ENCODE results near the gene MOV10L1.
"Not testable (repeated sequence)": the region's sequence is repeated elsewhere in the genome, so short reads cannot be mapped to it uniquely, and the experiment has no call there.

Gene MOV10L1

DNA sequence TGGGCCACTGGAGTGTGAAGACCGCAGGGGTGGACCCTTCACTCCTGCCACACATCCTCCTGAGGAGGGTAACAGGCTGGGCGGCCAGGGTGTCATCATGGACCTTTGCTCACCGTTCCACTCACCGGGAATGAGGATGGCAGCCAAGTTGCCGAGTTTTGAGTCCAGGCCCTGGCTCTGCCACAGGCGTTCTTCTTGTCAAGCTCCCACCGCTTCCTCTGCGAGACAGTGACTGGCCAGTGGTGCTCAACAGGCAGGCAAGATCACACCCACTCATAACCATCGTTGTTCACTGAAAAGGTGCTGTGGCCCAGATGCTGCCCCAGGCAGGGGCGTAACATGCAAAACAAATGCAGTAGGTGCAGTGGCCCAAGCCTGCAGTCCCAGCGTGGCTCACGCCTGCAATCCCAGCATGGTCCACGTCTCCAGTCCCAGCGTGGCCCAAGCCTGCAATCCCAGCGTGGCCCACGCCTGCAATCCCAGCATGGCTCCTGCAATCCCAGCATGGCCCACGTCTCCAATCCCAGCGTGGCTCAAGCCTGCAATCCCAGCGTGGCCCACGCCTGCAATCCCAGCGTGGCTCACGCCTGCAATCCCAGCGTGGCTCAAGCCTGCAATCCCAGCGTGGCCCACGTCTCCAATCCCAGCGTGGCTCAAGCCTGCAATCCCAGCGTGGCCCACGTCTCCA, 75.8 kb downstream of the MOV10L1 start:
- DNase-seq: no peak

DNA sequence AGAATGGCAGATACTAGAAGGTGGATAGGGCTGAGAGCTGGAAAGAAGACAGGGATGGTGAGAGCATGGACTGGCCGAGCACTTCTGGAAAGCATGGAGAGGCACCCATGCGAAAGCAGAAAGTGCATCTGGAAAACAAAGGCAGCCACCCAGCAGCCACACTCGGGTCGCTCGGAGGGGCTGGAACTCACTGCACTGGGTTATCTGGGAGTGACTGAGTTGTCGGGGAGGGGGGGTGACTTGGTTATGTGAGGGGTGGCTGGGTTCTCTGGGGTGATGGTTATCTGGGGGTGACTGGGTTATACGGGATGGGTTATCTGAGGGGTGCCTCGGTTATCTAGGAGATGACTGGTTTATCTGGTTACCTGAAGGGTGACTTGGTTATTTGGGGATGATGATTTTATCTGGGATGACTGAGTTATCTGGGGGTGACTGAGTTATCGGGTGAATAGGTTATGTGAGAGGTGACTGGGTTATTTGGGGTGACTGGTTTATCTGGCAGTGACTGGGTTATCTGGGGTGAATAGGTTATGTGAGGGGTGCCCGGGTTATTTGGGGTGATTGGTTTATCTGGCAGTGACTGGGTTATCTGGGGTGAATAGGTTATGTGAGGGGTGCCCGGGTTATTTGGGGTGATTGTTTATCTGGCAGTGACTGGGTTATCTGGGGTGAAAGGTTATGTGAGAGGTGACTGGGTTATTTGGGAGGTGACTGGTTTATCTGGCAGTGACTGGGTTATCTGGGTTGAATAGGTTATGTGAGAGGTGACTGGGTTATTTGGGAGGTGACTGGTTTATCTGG, 78.1 kb downstream of the MOV10L1 start:
- no peak for DNase-seq

DNA sequence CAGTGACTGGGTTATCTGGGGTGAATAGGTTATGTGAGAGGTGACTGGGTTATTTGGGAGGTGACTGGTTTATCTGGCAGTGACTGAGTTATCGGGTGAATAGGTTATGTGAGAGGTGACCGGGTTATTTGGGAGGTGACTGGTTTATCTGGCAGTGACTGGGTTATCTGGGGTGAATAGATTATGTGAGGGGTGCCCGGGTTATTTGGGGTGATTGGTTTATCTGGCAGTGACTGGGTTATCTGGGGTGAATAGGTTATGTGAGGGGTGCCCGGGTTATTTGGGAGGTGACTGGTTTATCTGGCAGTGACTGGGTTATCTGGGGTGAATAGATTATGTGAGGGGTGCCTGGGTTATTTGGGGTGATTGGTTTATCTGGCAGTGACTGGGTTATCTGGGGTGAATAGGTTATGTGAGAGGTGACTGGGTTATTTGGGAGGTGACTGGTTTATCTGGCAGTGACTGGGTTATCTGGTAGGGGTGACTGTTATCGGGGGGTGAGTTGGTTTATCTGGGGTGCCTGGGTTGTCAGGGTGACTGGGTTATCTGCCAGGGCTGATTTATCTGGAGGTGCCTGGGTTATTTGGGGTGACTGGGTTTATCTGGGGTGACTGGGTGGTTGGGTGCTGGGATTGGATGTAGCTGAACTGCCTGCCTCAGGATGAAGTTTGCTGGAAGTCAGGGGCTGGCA, 78.8 kb downstream of the MOV10L1 start:
- not testable (repeated sequence) for DNase-seq

DNA sequence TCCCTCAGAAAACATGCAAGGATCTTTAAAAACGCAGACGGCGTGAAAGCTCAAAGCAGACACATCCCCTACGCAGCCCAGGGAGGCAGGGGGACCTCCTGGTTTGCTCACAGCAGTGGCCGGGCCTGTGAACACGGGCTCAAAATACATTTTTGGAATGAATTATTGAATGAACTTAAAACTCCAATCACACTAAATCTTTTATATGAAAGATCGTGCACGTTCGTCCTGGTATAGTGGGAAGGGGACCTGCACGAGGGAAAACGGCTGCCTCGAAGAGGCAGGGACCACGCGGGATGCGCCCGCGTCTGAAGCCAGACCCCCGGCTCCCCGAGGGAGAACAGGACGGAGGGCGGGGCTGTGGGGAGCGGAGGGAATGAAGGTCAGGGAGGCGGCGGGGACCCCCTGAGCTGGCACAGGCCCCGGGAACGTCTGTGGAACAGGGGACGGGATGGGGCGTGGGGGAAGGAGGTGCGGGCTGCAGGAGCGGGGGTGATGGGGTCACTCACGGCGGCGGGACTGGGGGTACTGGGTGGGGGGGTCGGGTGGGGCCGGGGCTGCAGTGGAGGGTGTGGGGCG, 79.5 kb downstream of the MOV10L1 start:
- DNase-seq: no peak

DNA sequence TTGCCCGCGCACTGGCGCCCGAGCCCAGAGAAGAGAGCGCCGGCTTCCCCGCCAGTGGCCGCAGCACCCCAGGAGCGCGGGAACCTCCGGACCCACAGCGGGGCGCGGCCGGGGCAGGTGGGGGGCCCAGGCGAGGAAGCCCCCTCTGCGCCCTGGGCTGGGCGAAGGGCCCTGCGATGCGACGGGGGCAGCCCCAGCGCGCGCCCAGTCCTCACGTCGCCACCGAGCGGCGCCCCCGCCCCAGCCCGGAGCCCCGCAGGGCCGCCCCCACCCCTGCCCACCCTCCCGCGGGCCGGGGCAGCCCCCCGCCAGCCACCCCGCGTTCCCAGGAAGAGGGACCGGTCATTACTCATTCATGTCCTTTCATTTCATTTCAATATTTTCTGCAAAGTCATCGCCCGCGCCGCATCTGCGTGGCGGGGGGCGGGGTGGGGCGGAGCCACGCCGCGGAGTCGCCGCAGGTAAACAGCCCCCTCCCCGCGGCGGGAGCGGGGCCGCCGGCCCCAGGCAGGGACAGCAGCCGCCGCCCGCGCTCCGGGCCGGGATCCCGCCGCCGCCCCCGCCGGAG, 80.1 kb downstream of the MOV10L1 start:
- peak; percentile 12 for DNase-seq

DNA sequence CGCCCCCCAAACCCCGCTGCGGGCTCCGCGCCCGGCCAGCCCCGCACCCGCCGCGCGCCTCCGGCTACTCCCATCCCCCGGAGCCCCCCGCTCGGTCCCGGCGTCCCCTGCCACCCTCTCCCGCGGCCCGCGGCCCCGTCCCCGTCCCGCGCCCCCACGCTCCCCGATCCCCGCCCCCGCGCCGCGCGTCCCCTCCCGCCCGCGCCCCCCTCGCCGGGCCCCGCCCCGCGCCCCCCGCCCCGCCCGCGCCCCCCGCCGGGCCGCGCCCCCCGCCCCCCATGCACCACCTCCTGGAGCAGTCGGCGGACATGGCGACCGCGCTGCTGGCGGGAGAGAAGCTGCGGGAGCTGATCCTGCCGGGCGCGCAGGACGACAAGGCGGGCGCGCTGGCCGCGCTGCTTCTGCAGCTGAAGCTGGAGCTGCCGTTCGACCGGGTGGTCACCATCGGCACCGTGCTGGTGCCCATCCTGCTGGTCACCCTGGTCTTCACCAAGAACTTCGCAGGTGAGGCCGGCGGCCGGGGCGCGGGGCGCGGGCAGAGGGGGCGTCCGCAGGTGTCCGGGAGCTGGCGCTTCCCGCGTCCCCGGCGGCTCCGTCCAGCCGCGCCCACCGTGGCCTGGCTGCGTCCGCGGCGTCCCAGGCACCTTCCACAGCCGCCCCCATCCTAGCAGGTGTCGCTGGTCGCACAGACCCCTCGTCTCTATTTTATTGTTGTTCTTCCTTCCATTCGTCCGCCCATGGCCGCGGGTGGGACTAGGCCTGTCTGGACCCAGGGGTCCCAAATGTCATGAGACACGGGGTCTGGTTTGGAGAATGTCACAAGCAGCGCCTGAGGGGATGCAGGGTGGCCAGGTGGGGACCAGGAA, 80.9 kb downstream of the MOV10L1 start, which contains the start of gene PANX2:
Gene PANX2 (plus strand): TSS at position 279 of the 866 bp plus-strand sequence. CDS start 0 bp downstream, at position 279.
- peak; percentile 14 for DNase-seq

DNA sequence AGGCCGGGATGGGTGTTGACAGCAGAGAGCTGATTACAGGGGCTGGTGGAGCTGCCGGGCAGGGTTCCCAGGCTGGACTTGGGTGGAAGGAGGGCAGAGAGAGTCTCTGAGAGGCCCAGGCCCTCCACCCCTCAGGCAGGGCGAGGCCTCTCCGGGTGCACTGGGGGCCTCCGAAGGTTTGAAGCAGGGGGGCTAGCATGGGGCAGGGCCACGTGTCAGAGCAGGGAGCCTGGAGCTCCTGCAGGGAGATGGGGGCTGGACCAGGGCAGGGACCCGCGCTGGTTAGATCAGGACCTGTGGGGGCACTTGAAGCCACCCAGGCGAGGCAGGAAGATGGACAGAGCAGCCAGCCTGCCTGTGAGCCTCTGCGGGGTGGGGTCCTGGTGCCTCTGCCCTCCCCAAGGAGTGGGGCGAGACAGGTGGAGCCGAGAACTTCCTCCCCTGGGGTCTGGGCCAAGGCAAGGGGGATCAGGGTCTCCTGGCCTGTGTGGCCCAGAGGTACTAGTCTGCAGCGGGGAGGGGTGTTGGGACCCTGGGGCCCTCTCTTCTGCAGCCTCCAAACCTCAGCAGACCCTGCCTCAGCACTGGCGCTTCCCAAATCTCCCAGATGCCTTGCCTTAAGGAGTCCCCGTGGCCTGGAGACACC, 81.6 kb downstream of the MOV10L1 start:
- no peak for DNase-seq

DNA sequence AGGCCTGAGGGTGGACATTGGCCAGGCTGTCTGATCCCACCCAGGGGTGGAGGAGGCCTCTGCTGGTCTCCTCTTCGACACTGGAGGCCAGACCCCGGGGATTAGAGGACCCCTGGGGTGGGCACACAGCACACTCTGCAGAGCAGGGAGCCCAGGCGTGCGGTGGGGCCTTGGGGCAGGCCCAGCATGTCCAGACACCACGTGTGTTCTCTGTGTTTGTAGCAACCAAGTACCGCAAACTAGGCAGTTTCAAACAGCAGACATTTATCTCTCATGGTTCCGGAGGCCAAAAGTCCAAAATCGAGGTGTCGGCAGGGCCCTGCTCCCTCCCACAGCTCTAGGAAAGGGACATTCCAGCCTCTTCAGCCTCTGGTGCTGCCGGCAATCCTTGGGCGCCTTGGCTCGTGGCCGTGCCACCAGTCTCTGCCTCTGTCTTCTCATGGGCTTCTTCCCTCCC, 82.2 kb downstream of the MOV10L1 start:
- DNase-seq: no peak

DNA sequence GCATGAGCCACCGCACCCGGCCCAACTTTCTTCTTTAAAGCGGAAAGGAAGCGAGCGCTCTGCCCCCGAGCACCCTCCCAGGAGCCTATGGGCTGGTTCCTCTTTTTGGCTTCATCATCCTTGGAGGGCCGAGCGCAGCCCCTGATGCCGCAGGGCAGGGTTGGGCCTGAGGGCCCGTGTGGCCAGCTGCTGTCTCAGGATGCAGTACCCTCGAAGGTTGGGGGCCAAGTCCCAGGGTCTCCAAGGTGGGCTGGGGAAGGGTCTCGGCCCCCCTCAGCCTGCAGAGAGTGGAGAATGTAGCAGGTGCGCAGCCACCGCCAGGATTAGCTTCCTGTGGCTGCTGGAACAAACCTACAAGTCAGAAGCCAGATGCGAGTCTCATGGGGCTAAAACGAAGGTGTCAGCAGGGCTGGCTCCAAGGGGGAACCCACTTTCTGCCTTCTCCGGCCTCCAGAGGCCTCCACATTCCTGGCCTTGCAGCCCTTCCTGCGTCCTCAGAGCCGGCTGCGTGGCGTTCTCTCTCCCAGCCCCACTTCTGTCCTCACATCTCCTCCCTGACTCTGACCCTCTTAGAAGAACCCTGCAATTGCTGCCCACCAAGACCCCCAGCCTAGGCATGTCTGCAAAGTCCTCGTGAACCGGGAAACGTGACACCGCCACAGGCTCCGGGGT, 83.6 kb downstream of the MOV10L1 start:
- DNase-seq: no peak

DNA sequence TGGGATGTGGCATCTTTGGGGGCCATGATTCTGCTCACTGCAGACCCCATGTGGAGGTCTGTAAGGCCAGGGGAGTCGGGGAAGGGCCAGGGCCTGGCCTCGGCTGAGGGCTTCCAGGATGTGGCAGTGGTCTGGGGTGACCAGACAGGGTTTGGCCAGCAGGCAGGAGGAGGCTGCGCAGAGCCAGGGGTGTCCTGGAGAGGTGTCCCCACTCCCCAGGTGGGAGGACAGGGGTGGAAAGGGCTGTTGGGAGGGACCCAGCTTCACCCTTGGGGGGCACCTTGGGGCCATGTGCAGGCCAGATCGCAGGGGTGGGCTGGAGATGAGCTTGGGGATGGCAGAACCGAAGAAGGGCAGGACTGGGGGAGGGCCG, 84.2 kb downstream of the MOV10L1 start:
- no peak for DNase-seq

DNA sequence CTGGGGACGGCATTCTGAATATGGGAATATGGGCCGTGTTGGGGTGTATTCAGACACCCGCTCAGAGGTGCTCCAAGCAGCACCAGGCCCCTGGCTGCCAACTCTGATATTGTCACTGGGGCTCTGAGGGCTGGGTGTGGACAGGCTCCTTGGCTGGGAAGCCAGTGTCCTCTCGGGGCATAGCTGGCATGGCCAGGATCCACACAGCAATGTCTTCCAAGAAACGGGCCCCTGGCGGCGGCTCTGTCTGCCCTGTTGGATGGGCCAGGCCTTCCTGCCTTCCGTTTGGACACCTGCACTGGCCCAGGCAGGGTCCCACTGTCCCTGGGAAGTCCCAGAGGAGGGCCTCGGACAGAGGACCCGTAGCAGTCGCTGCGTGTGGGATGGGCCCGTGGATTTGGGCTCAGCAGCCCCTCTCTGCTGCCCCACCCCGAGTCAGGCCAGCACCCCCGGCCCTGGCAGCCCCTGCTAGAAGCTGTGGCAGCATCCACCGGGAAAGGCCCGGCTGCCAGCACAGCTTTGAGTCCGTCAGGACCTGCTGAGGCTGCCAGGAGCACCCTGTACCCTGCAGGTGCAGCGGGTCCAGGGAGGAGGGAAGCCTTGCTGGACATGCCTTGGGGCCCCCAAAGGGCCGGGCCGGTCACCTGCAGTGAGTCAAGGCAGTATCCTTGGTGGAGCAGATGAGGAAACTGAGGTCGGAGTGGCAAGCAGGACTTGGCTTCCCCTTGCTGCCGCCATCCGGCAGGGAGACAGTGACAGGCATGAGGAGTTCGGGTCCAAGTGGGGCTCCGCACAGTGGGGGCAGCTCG, 84.8 kb downstream of the MOV10L1 start:
- DNase-seq: no peak

DNA sequence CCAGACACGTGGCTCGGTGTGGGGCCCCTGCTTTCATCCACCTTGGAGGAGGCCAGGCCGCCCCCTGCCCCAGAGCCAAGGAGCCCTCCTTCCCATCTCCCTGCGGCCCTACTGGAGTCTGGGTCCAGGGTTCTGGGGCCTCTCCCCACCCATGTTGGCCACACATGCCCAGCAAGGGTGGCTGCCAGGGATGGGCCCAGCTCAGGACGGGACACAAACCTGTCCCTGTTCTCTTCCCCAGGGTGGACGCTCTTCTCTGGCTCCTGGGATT, 85.3 kb downstream of the MOV10L1 start:
- DNase-seq: no peak

DNA sequence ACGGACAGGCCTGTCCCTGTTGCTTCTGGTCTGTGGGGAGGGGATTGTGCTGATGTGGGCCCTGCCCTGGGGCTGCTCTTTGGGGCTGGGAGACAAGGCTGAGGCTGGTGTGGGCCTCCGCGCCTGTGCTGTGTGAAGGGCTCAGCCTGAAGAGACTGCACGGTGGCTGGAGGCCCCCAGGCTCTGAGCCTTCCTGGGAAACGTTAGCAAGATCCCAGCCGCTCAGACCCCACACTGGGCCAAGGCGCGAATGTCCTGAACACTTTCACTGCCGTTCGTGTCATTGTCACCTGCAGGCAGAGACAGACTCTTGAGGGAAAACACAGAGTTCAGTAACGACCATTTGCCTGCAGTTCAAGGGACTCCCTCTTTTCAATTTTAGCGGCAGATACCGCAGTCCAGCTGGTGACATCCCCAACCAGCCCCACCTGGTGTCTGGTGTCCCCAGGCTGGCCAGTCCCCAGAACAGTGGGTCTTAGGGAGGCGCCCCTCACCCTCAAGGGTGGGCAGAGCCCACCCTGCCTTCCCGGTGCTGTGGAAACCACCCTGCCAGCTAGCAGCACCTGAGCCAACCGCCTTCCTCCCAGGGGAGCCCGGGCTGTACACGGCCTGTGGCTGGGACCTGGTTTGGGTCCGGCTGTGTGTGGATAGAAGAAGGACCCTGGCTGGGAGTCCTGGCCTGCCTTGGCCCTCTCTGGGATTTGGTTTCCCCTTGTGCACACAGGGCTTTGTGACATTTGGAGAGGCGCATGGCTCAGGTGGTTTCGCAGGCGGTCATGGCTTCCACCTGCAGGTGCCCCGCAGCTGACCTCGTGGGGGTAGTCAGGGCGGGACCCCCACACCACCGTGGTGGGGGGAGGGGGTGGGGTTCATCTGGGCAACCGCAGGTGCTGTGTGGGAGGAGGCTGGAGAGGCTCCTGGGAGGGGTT, 86.4 kb downstream of the MOV10L1 start:
- no peak for DNase-seq

DNA sequence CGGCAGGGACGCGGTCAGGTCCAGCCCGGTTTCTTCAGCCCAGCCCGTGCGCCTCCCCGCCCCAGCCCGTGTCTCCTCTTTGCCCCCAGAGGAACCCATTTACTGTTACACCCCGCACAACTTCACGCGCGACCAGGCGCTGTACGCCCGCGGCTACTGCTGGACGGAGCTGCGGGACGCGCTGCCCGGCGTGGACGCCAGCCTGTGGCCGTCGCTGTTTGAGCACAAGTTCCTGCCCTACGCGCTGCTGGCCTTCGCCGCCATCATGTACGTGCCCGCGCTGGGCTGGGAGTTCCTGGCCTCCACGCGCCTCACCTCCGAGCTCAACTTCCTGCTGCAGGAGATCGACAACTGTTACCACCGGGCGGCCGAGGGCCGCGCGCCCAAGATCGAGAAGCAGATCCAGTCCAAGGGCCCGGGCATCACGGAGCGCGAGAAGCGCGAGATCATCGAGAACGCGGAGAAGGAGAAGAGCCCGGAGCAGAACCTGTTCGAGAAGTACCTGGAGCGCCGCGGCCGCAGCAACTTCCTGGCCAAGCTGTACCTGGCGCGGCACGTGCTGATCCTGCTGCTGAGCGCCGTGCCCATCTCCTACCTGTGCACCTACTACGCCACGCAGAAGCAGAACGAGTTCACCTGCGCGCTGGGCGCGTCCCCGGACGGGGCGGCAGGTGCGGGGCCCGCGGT, 87.2 kb downstream of the MOV10L1 start:
- DNase-seq: no peak

DNA sequence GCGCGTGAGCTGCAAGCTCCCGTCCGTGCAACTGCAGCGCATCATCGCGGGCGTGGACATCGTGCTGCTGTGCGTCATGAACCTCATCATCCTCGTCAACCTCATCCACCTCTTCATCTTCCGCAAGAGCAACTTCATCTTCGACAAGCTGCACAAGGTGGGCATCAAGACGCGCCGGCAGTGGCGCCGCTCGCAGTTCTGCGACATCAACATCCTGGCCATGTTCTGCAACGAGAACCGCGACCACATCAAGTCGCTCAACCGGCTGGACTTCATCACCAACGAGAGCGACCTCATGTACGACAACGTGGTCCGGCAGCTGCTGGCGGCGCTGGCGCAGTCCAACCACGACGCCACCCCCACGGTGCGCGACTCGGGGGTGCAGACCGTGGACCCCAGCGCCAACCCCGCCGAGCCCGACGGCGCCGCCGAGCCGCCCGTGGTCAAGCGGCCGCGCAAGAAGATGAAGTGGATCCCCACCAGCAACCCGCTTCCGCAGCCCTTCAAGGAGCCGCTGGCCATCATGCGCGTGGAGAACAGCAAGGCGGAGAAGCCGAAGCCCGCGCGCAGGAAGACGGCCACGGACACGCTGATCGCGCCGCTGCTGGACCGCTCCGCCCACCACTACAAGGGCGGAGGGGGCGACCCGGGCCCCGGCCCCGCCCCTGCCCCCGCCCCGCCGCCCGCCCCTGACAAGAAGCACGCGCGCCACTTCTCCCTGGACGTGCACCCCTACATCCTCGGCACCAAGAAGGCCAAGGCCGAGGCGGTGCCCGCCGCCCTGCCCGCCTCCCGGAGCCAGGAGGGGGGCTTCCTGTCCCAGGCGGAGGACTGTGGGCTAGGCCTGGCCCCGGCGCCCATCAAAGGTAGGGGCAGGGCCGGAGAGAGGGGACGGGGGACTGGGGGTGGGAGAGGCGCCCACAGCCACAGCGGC, 88.0 kb downstream of the MOV10L1 start:
- DNase-seq: no peak

DNA sequence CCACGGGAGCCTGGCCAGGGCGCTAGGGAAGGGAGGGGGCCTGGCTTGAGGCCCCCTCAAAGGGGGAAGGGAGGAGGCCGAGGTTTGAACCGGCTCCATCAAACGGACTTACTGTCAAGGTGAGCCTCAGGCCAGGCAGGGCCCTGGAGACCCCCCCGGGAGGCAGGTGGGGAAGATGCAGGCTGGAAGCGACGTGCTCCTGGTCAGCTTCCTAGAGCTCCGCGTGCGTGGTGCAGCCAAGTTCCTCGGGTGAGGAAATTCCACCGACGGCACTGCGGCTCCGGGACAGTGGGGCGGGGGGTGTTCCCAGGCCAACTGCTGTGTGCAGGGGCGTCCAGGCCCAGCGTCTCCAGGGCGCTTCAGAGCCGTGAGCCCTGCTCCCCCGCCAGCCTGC, 88.7 kb downstream of the MOV10L1 start:
- no peak for DNase-seq
